HG03095 (cell line): ENCODE results near the gene CCDC167.
"Not testable (repeated sequence)": the region's sequence is repeated elsewhere in the genome, so short reads cannot be mapped to it uniquely, and the experiment has no call there.

ENCODE experiments used
- ATAC-seq: cut with Tn5 transposase; IDR thresholded peaks from one replicate; pipeline ENCODE4 v1.9.1; 2021; ENCODE audit warnings: moderate library complexity; ENCODE audit not compliant: unreplicated experiment

The CCDC167 gene

DNA sequence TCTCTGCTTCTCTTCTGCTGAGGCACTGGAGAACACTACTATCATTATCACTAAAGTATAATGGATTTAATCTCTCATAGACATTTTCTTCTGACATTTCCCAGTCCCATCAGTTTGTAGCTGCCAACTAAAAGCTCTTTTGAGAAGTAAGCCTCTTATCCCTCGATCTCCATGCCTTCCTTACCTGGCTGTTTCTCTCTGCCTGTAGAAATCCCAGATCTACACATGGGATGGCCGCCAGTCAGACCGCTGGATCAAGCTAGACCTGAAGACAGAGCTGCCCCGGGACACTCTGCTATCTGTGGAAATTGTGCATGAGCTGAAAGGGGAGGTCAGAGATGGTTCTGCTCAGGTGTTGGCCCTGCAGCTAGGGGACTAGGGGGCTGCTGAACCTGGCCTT lies 25.4 kb downstream of the CCDC167 start:
- ATAC-seq, result no peak

DNA sequence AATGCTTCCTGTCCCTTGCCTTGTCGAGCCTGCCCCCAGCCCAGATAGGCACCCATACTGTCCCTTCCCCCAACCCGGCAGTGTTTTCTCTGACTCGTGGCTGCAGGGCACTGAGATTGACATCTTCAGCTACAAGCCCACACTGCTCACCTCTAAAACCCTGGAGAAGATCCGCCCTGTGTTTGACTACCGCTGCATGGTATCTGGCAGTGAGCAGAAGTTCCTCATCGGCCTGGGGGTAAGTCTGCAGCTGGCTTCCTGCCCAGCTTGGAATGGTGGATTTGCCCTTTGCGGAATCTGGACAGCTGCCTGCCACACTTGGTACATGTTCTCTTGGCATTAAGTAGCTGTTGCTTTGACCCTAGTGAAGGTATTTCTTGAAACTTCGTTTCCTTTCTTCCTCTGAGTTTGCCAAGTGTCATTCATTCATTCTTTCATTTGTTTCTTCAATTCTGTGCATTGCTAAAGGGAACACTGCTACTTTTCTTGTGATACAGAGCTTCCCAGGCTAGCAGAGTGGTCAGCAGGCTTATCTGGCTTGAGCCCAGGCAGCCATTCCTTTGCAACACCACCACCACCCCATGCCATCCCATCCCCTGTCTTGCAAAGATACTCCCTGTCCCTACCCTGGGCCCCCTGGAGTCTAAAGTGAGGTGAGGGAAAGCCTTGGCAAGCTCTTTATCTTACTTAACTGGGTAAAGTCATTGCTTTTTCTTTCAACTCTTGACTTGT lies 26.2 kb downstream of the CCDC167 start:
- ATAC-seq, result no peak

DNA sequence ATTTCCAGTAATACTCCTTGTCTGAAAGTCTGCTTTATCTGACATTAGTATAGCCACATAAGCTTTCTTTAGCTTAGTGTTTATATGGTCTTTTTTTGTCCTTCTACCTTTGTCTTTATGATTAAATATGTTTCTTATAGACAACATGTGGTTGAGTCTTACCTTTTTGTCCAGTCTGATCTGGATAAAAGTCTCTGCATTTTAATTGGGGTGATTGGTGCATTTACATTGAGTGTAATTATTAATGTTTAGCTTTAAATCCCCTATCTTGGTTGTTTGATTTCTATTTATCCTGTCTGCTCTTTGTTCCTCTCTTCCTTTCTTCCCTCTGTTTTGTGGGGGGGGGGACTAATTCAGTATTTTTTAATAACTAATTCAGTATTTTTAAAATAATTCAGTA lies 32.0 kb downstream of the CCDC167 start:
- no peak for ATAC-seq

DNA sequence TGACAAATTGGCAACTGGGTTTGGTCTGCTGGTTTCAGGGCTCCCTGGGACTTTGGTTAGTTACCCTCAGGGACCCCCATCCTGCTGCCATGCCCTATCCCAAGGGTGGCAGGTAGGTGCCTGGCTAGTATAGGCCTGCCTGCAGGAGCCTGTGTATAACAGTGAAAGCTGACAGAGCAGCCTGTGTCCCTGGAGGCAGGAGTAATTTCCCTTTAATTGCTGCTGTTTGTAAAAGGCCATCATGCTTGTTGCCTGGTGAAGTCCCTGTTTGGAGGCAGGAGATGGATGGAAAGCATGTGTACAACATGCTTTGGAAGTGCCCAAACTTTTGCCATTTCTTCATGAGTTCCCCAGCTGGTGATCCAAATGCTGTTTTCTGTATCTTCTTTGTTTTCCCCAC lies 36.6 kb downstream of the CCDC167 start:
- no peak for ATAC-seq

DNA sequence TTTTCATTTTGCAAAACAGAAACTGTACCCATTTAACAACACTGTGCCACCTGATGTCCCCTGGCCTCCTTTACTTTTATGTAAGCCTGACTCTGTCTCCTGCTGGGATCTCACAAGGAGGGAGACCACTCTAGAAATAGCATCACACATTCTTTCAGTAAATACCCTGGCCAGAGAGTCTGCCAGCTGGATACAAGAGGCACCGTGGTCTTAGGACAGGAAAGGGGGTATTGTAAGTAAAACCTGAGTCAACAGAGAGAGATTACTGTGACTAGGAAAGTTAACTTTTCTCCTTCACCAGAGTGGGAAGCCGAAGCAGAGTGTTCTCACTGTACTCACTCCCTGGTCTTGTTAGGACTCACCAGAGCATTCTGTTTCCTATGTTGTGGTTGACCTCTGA lies 38.9 kb downstream of the CCDC167 start:
- ATAC-seq, result no peak

DNA sequence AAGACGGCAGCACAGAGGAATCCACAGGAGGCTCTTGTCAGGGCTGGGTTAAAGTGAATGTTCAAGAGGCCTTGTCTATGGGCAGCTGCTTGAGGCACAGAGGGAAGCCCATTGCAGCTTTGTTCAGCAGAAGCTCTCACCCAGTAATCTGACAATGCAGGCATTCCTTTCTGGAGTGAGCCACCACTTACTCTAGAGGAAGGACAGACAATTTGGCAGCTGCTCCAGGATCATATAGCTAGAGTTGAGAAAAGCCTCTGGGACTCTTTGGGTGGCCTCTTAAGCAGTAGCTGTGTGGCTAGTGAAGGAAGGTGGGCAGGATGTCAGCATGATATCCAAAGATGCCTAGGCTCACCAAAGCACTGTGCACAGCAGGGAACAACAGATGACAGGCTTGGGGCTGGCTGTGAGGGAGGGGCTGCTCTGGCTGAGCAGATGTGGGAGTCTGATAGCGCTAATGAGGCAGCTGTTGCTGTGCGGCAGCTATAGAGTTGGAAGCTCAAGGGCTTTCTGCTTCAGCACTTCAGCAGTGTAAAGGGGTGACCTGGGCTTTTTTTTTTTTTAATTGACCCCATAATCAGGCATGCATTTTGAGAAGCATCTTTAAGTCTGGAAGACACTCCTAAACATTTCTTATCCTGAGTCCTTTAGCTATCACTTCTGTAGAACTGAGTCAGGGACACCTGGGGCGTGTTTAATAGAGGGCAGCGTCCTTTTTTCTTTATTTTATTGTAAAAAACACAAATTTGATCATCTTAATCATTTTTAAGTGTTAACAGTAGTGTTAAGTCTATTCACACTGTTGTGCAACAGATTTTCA lies 39.5 kb downstream of the CCDC167 start:
- ATAC-seq, result no peak

DNA sequence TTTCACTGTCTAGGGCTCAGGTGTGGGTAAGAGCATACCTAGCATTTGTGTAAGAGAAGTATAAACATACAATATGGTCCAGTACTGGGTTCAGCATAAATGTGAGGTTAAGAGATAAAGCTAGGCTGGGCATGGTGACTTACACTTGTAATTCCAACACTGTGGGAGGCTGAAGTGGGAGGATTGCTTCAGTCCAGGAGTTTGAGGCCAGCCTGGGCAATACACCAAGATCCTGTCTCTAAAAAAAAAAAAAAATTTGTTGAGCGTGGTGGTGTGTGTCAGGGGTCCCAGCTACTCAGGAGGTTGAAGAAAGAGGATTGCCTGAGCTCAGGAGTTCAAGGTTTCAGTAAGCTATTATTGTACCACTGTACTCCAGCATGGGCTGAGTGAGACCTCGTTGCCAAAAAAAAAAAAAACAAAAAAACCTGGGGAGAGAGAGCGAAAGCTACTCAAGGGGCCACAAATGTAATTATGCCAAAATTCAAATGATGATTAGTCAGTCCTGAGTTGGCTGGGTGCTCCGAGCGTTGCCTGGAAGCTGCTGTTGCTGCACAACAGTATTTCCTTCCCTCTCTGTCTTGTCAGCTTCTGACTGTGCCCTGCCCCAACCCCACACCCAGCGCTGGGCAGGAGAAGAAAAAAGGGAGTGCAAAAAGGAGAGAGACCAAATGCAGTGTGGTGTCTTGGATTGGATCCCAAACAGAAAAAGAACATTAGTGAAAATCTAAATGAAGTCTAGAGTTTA lies 42.7 kb downstream of the CCDC167 start:
- ATAC-seq, result no peak

DNA sequence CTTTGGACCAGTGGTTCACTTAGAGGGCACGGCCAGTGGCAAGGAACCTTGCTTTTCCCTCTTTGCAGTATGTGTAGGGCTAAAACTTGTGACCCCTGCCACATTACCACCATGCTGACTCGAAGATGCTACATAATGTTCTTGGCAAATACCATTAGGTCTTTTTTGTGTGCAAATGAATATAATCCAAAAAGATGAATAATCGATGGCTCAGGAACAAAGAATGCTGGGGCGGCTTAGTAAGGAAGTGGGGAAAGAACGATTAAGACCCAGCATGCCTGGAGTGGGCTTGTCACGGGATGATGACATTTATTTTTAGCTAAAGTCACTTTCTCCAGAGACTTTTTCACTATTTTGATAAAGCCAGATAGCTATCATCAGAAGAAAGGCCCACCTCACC lies 43.6 kb downstream of the CCDC167 start:
- ATAC-seq, result no peak

DNA sequence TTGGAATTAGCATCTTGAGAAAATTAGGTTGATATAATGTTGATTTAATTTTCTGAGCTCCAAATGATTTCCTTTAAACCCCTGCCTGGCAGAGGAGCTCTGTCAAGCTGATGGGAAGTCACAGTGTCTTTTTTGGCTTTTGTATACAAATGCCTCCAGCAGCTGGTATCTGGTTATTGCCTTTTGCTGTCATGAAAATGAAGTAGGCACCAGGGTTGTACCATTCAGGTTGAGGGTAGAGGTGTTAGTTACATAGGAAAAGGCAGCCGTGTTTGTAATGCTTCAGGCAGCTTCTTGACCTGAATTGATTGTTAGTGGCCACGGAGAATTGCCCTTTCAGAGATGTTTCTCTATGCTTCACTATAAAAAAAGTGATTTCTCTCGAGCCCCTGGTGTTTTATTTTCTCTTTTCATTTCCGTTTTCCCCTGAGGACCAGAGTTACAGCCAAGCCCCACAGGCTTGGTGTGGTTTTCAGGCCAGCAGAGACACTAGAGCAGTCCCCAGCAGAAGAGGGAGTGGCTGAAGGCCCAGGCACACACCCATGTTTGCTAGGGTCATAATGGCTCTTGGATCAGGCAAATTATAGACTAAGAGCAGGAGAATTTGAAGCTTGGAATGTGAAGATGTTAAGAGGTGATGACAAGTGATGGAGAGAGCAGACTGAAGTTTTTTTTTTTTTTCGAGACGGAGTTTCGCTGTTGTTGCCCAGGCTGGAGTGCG lies 45.1 kb downstream of the CCDC167 start:
- no peak for ATAC-seq

DNA sequence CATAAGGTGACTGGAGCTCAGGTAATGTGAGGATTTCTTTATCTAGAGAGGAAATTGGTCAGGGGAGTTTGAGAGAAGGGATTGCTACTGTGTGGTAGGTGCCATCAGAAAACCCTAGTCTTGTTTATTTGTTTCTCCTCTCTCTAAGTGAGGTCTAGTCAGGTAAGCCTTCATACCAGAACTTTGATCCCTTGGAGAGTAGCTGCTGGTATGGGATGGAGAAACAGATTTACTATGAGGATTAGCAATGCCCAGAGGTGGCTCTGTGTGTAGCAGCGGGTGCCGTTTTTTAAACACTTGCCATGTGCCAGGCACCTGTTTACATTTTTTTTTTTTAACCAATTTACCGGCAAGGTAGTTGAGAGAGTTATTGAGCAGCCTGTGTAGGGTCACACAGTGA lies 47.2 kb downstream of the CCDC167 start:
- ATAC-seq, result no peak

DNA sequence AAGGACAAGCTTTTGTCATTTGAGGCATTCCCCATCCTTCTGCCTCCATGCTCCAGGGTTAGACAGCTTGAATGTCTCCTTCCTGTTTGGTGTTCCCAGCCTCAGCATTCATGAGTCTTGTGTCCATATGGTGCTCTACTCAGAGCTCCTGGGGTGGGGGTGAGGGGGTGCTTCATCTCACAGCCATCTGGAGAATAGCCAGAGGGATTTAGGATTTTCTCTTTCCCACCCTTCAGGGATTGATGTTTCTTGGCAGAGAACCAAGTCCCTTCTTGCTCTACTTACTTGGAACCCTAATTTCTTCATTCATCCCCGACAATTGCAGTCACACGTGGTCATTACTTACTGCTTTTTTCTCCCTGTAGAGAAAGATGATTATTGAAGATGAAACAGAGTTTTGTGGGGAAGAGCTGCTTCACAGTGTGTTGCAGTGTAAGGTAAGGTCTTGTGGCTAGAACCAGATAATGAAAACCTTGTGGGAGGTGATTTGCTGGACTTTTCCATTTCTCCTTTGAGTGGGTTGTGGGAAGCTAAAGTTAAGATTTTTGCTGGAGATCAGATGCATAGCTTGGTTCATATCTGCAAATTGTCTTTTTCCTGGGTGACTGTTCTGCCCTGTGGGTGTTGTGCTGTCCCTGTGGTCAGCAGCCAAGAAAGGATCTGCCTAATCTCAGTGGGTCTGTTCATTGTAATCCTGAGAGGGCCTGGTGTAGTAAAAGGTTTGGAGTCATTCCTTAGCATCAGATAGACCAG lies 48.1 kb downstream of the CCDC167 start:
- no peak for ATAC-seq

DNA sequence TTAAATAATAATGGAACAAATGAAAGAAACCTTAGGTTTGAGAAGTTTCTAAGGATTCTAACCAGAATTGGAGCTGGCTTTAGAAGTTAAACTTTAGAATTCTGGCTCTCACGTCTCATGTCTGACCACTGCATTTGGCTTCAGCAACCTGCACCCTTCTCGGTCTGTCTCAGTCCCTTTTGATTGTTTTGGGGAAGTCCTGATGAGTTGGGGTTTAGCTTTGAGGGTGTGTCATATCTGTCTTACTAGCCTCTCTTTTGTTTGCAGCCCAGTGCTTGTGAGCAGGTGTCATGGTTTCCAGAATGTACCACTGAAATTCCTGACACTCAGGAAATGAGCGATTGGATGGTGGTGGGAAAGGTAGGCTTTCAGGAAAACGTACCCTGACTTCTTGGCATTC lies 49.7 kb downstream of the CCDC167 start:
- ATAC-seq, result no peak

DNA sequence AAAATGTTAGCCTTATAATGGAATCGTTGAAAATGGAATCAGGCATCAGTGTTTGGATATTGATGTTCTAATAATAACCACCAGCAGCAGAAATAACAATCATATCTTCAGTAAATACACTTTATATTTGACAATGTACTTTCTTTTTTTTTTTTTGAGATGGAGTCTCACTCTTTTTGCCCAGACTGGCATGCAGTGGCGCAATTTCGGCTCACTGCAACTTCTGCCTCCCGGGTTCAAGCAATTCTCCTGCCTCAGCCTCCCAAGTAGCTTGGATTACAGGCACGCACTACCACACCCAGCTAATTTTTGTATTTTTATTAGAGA lies 56.5 kb downstream of the CCDC167 start:
- ATAC-seq, result not testable (repeated sequence)

DNA sequence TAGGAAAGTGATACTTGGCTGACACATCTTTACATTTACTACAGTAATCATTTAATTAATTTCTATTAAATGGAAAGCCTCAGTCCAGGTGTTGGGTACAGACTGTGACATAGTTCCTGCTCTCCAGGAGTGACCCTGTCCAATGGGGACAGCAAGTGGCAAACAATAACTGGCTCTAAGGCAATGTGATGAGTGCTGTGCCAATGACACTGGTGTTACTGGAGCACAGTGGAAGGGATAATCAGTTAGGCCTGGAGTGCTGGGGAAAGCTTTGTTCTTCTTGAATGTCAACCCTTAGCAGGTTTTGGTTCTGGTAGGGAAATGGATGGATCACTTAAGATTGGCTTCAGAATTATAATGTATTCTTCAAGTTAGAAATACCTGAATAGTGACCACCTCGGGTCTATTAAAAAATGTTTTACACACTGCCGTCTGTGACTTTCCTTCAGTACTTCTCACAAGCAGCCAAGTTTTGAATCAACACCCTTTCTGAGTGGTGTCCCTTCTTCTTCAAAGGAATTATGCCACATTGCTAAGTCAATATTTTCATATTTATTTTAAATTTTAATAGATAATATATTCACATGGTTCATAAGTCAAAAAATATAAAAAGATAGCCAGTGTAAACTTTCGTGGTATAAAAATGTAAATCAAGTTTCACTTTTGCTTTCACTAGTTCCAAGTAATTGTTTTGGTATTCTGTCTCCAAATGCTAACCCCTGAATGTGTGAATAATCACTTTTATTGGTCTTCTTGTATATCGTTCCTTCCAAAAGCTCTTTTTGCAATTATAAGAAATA lies 57.1 kb downstream of the CCDC167 start:
- no peak for ATAC-seq

DNA sequence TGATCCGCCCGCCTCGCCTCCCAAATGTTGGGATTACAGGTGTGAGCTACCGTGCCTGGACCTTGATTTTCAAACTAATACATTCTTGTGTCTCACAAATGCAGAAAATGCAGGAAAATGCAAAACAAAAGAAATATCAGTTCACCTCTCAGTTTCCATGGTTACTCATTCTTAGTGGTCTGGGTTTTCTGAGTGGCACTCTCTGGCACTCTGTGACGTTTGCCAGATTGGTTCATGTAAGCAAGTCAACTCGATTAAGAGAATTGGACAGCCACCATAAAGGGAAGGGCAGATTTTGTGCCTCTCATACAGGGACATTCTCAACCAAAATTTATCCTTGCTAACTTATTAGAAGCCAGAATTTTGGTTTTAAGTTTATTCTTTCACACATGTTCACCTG lies 58.0 kb downstream of the CCDC167 start:
- ATAC-seq, result no peak

DNA sequence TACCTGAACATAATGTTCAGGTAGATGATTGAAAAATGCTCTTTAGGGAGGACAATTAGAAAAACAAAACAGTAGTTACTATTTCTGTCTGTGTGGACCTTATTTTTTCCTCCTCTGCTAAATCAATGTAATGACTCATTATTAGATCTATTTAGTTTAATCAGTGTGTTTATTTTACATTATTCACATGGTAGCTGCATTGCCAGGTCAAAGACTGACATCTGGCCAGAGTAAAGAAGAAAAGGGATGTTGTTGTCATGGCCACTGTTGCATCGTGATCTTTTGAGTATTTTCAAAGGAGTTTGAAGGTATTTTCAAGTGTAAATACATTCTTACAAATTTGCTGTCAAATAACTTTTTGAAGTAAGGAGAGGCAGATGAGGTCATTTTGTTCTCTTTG lies 60.8 kb downstream of the CCDC167 start:
- no peak for ATAC-seq

DNA sequence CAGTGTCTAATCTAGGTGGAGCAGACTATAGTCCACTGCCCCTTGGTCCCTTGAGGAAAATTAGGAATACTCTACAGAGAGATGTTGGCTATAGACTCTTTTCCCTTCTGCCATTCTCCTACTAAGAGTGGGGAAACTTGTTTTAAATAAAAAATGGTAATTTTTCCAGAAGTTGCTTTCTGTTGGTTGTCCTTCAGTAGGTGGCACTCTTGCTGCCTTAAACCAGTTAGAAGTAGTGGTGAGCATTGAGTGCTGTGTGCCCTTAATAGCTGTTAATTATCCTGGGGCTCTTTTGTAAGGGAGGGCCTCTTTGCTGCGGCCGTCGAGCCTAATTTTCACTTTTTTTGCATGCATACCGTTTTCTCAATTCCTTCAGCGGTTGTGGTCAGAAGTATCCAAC lies 63.9 kb downstream of the CCDC167 start:
- ATAC-seq, result no peak

DNA sequence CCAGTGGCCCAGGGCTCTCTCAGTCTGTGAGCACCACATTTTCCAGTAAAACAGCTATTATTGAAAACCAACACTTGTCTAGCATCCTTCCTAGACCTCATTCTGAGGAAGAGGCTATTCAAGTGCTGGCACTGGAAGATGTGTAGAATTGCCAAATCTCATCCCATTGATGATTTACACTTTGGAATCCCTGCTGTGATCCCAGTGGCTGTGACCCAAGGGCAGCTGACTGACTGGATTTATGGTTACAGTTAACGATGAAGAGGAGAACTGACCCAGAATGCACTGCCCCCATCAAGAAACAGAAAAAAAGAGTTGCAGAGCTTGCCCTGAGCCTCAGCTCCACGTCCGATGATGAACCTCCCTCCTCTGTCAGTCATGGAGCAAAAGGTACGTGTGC lies 64.3 kb downstream of the CCDC167 start:
- ATAC-seq, result no peak

DNA sequence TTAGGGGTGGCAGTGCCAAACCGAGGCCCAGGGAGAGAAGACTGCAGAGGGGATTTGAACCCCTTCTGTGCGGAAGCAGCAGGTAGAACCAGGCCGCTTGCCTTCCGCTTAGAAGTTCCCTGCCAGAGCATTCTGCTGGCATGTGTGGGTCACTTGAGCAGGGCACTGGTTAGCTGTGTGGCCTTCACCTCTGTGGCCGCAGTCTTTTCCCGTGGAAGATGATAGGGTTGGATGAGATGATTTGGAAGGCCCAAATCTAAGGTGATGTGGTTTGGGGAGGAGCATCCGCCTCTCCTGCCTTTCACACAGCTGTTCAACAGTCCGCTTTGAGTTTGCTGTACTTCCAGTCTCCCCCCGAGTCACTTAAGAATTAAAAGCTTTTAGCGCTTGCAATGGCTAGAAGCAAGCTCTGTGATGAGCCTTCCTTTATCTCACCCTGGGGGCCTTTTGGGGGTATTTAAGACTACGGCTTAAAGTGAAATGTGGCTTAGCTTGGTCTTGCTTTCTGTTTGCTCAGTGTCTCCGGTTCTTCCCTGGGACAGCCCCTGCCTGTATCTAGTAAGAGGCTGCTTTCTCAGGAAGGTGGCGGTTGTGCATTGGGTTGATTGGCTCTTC lies 65.9 kb downstream of the CCDC167 start:
- ATAC-seq, result peak; percentile 45
